ENCODE measurements around the gene MGLL.

DNA sequence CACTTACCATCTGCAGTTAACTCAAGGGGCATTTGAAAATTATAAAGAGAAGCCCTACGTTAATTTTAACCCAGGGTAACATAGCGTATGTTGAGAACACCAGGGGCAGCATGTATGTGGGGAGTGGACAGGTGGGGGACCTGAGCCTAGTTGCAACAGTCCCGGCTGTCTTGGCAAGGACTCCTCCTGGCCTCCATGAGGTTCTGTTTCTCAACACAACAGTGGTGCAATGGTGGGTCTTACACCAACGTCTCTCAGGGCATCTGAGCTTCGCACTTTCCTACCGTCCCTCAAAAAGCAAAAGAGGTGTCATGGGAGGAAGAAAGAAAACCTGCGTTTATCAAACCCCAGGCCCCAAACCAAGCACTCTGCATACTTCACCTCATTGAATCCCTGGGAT, 50.6 kb downstream of the MGLL start:
- TF ChIP-seq, protein P1, sequence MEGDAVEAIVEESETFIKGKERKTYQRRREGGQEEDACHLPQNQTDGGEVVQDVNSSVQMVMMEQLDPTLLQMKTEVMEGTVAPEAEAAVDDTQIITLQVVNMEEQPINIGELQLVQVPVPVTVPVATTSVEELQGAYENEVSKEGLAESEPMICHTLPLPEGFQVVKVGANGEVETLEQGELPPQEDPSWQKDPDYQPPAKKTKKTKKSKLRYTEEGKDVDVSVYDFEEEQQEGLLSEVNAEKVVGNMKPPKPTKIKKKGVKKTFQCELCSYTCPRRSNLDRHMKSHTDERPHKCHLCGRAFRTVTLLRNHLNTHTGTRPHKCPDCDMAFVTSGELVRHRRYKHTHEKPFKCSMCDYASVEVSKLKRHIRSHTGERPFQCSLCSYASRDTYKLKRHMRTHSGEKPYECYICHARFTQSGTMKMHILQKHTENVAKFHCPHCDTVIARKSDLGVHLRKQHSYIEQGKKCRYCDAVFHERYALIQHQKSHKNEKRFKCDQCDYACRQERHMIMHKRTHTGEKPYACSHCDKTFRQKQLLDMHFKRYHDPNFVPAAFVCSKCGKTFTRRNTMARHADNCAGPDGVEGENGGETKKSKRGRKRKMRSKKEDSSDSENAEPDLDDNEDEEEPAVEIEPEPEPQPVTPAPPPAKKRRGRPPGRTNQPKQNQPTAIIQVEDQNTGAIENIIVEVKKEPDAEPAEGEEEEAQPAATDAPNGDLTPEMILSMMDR (IDR thresholded peaks at IDR 0.05 in 8 of 11, conservative IDR thresholded peaks at IDR 0.05 in 3 of 11), result no peak
- TF ChIP-seq POLR2A (IDR thresholded peaks at IDR 0.05) (no peak), POLR2AphosphoS5 (IDR thresholded peaks at IDR 0.05) (no peak)
